HG03135 (cell line): ENCODE data around the gene CPT2.
"Not testable (repeated sequence)": the region's sequence is repeated elsewhere in the genome, so short reads cannot be mapped to it uniquely, and the experiment has no call there.

Source experiments
- ATAC-seq: cut with Tn5 transposase; IDR thresholded peaks from one replicate; pipeline ENCODE4 v1.9.1; 2021; ENCODE audit warnings: mild to moderate bottlenecking, moderate library complexity; ENCODE audit not compliant: unreplicated experiment

CPT2 gene

DNA sequence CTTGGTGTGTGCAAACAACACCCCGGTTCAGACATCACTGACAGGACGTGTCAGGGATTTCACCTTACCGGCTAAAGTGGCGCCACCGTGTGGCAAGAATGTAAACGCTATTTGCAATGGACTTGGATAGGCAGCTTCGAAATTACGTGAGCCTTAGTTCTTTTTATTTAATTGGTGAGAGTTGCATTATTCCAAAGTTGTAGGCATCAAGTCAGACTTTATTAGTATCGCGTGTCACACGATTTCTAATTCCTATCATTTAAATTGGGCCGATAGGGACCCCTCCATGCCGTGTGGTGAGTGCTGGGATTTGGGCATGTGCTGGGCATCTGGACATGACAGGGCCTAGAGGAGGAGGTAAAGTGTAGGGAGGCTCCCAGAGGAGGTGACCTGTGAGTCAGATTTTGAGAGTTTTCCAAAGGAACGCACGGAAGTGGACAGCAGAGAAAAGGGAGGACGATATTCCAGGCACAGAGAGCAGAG is 14.5 kb upstream of the CPT2 start:
- no peak for ATAC-seq

DNA sequence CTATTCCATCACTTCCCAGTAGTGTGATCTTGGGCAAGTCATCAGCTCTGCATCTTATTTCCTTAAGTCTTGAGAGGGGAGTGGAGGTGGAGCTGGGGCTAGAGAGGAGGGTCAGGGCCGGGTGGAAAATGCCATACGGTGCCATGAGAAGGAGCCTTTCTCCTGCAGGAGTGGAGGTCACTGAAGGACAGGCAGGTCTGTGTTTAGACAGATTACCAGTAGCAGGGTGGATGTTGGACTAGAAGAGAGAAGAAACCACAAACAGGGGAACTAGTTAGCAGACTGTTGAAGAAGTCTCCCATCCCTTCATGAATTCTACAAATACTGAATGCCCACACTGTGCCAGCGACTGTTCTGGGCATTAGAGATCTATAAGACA is 13.9 kb upstream of the CPT2 start:
- ATAC-seq = no peak

DNA sequence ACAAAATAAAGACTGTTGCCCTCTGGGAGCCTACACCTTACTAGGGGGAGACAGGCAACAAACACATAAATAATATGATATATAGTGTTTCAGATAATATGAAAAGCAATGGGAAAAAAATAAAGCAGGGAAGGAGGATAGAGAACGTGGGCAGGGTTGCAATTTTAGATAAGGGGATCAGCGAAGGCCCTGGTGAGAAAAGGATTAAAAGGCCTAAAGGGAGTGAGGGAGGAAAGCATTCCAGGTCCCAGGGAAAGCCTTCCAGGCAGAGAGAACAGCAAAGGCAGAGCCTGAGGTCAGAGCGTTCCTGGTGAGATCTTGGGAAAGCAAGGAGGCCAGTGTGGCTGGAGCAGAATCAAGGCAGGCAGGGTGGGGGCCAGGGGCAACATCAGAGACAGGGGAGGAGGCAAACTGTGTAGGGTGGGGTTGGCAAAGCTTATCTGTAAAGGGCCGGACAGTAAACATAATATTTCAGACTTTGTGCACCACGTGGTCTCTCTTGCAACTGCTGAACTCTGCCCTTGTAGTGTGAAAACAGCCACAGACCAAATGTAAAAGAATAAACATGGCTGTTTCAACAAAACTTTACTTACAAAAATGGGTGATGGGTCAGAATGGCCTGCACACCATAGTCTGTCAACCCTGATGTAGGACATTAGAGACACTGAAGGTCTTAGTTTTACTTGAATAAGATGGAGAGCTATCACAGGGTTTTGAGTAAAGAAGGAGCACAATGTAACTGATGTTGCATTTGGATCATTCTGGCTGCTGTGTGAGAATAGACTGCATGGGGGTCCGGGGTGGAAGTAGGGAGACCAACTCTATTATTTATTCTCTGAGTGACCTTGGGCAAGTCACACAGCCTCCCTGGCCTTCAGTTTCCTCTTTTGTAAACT is 13.3 kb upstream of the CPT2 start:
- ATAC-seq = no peak

DNA sequence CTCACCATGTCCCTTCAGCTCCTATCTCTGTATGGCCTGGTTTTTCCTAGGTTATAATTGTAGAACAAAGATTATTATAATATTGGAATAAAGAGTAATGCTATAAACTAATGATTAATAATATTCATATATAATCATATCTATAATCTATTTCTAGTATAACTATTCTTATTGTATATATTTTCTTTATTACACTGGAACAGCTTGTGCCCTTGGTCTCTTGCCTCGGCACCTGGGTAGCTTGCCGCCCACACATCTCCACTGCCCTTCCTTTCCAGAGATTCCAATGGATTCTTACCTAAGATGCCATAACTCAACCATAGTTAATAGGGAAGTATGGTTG is 10.7 kb upstream of the CPT2 start:
- not testable (repeated sequence) for ATAC-seq

DNA sequence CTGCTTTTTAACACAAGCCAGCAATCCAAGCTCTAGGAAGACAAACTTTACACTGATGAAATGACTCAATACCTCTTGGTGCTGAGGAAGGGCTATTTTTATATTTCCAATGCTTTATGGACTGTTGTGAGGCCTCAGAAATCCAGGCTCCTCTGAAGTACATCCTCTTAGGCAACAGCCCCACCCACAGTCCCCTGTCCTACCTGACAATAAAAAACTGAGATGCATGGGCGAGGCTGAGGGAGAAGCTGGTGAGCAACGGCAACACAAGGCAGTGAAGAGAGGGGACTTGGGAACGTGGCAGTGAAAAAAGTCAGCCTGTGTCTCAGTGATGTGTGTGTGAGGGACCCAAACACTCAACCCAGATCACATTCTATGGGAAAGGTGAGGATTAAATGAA is 10.1 kb upstream of the CPT2 start:
- ATAC-seq = no peak

DNA sequence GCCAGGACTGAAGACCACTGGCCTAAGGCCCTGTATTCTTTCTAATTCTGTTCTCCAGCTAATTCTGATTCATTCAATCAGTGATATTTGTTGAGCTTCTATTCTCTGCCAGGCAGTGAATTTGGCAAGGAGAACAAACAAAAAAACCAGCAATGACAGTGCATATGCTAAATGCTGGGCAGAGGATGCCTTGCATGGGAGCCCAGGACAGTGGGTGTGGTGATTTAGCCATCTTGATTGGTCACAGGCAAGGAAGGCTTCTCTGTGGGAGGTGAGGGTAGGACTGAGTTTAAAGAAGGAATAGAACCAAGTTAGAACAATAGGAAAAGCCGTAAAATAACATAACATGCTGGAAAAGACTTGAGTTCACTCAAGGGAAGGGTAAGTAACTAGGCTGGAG is 9.2 kb upstream of the CPT2 start:
- no peak for ATAC-seq

DNA sequence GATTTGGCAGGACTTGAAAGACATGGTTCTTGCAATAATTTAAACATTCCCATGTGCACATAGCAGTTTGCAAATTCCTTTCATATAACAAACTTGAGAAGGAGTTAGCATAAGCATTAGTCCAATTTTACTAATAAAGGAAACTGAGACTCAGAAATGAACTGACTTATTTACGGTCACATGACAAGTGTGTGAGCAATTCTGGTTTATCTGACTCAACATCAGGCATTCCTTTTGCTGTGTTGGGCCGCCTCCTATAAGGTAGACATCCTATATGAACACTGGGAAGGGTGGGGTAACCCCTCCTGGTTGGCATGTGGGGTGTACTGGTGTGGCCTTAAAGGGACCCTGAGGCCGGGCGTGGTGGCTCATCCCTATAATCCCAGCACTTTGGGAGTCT is 8.5 kb upstream of the CPT2 start:
- ATAC-seq = no peak

DNA sequence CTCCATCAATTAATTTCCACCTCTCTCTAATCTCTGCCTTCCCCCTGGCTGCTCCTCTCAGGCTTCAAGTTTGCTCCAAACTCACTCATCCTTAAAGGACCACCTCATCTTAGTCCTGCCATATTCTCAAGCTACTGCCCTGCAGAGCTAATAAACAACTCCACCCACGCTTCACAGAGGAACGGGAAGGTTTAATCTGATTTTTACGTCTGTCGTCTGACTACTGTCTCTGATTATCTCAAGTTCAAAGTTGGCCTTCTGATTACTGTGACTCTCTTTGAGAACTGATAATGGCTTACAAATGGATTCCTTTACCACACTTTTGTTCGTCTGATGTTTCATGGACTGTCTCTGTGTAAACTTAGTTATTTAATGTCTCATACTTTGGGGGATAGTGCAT is 7.6 kb upstream of the CPT2 start:
- ATAC-seq = no peak

DNA sequence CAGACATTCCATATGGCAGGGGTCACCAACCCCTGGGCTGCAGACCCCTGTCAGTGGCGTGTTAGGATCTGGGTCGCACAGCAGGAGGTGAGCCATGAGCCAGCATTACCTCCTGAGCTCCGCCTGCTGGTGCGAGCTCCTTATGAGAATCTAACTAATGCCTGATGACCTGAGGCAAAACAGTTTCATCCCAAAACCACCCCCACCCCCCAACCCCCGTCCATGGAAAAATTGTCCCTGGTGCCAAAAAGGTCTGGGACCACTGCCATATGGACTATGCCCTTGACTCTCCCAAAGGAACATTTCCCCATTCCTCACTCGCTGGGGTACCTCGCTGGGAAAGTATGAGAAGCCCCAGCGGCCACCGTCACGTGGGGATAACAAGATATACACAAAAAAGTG is 6.4 kb upstream of the CPT2 start:
- no peak for ATAC-seq

DNA sequence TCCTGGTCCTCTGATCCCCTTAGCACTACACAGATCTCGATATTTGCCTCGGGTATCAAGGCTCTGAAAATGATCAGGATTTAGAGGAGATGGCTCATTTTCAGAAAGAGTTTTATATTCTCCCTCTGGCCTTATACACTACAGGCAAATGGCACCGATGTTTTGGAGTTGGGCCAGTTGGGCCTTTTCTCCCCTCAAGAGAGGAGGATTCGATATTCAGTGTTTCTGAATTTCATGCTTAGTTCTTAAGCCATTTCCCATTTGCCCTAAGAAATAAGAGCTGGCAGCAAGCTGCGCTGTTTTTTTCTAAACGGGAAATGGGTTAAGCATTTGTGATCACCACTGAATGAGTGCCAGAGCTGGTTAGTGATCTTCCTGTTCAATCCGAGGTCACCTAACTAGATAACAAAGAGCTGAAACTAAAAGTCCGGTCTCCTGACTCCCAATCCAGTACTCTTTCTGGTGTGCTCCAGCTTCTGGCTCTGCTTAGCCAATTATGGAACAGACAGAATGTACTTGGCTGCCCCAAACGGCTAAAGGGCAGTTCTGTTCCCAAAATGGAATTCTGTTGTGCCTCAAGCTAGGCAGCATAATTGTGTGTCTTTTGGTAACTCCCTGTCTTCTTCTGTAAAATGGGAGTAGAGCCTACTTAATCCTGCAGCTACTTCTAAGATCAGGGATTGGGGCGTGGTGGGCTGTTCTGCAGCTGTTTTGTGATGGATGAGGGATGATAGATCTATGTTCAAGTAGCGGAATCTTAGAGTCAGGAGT is 1.2 kb upstream of the CPT2 start:
- ATAC-seq = no peak

DNA sequence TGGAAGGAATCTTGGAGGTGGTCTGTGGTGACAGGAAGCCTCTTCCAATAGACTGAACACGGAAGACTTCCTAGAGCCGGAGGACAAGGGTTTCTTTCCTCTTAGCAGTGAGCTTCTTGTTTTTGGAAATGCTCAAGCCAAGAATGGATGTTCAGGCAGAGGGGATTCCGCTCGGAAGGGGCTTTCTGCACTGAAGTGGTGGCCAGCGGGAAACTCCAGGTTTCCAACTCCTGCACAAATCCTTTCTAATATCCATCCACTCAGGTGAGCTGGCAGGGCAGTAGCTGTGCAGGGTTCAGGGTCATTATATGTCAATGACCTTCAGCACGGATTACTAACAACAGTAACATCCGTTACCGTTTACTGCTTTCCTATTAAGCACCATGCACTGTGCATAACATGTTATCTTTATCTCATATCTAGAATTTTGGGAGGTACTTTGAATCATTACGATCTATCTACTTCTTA is 573 bp upstream of the CPT2 start:
- ATAC-seq = no peak

DNA sequence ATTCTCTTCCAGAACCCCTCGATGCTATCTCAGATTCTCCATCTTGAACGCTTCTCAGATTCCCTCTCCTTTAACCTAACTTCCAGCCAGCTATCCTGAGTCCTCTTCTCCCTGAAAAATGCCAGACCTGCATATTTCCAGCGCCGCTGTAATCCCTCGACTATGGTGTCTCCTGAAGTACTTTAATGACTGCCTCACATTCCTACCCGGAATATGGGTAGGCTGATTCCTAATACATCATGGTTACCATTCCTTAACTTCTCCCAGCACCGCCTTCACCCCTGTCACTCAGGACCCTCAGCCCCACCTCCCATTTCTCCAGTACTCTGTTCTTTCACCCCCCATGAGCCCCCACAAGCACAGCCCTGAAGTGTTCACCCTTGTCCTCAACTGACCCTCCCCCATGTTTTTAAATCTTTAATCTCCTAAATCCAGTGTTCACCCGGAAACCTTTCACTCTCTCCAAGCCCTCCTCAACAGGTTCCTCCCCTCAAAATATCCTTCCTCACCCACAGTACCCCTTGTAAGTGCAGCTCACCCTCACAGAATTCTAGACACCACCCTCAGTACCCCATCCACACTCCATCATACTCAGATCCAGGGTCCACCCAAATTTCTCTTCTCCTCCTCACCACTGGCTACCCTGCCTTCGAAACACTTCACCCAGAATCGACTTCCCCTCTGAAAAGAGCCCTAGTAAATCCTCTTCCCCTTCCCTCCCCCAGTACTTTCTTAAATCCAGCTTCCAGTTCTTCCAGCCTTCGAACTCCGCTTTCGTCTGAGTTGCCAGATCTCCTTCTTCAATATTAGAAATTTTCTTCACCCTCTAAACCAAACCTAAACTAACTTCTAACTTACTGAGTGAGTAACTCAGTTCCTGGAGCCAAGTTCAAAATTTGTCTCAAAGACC is 922 bp downstream of the CPT2 start:
- no peak for ATAC-seq

DNA sequence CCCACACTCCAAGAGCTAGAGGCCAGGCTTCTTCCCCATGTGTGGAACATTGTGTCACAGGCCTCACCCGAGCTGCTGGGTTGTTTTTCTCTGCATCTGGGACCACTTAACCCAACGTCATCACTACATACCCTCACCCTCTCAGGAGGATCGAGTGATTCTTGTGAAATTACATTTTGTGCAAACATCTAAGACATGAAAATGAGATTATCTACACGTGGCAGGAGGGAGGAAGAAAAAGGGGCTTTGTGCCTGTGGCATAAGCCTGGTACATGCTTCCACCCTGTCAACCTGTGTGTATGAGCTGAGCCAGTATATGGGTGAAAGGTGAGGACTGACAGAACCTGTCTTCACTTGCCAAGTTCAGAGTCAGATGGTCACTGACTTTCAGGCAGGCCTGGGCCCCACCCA is 1.6 kb downstream of the CPT2 start:
- ATAC-seq = no peak

DNA sequence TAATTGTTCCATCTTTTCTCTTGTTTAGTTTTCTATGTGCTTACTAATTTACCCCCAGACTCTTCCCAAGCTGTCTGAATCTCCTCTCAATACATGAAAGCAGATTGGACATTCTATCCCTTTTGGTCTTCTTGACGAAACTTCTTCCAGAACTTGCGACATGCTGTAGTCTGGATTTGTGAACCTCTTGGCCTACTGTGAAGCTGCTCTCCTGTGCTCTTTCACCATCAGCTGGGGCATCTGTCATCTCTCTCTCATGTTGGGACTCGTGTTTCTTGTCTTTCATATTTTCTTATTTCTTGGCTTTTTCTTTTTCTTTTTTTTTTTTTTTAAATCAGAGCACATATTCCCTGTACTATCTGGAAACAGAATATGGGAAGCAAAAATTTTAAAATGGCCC is 6.8 kb downstream of the CPT2 start:
- ATAC-seq = no peak

DNA sequence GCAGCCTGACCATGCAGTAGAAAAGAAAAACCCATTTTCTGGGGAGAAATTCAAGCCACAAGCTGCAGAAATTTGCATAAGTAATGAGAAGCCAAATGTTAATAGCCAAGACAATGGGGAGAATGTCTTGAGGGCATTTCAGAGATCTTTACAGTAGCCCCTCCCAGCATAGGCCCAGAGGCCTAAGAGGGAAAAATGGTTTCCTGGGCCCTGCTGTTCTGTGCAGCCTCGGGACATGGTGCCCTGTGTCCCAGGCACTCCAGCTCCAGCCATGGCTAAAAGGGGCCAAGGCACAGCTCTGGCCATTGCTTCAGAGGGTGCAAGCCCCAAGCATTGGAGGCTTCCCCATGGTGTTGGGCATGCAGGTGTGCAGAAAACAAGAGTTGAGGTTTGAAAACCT is 8.9 kb downstream of the CPT2 start:
- not testable (repeated sequence) for ATAC-seq

DNA sequence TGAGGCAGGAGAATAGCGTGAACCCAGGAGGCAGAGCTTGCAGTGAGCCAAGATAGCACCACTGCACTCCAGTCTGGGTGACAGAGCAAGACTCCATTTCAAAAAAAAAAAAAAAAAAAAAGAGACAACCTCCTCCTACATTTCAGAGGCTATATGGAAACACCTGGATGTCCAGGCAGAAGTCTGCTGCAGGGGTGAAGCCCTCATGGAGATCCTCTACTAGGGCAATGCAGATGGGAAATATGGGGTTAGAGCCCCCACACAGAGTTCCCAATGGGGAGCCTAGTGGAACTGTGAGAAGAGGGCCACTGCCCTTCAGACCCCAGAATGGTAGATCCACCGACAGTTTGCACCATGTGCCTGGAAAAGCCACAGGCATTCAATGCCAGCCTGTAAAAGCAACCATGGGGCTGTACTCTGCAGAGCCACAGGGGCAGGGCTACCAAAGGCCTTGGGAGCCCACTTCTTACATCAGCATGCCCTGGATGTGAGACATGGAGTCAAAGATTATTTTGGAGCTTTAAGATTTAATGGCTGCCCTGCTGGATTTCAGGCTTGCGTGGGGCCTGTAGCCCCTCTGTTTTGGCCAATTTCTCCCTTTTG is 9.6 kb downstream of the CPT2 start:
- not testable (repeated sequence) for ATAC-seq

DNA sequence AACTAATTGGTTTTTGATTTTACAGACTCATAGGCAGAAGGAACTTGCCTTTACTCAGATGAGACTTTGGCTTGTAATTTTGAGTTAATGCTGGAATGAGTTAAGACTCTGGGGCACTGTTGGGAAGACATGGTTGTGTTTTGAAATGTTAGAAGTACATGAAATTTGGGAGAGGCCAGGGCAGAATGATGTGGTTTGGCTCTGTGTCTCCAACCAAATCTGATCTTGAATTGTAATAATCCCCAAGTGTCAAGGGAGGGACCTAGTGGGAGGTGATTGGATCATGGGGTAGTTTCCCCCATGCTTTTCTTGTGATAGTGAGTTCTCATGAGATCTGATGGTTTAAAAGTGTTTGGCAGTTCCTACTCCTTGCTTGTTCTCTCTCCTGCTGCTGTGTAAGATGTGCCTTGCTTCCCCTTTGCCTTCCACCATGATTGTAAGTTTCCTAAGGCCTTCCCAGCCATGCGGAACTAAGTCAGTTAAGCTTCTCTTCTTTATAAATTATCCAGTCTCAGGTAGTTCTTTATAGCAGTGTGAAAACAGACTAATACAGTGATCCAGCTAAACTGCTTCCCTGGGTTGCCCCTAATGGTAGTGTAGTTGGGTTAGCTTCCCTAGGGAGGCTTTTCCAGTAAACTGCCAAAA is 10.2 kb downstream of the CPT2 start:
- ATAC-seq = no peak

DNA sequence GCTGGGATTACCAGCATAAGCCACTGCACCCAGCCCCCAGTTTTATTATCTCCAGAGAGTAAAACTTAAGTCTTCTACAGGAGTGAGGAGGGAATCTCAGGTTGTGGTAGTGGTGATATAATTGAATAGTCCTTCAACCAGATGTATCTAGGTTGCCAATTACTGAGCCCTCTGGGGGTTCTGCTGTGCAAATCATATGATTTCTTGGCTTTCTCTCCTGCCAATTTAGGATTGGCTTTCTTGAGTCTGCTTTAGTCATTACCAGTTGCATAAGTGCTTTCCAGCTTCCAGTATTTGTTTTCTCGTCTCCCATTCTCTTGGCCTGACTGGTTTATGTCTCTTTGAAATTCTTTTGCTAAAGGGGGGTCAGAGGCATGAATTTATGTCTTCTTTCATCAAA is 11.1 kb downstream of the CPT2 start:
- no peak for ATAC-seq

DNA sequence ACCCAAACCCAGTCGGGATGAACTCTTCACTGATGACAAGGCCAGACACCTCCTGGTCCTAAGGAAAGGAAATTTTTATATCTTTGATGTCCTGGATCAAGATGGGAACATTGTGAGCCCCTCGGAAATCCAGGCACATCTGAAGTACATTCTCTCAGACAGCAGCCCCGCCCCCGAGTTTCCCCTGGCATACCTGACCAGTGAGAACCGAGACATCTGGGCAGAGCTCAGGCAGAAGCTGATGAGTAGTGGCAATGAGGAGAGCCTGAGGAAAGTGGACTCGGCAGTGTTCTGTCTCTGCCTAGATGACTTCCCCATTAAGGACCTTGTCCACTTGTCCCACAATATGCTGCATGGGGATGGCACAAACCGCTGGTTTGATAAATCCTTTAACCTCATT is 13.7 kb downstream of the CPT2 start:
- no peak for ATAC-seq

DNA sequence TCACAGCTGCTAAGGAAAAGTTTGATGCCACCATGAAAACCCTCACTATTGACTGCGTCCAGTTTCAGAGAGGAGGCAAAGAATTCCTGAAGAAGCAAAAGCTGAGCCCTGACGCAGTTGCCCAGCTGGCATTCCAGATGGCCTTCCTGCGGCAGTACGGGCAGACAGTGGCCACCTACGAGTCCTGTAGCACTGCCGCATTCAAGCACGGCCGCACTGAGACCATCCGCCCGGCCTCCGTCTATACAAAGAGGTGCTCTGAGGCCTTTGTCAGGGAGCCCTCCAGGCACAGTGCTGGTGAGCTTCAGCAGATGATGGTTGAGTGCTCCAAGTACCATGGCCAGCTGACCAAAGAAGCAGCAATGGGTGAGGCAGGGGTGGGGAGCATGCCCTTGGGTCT is 14.3 kb downstream of the CPT2 start:
- no peak for ATAC-seq
